ENCODE data around the gene MCF2L. TPM values are rescaled to one million over a fixed set of nuclear protein-coding genes. Genes with fewer than 3 reads are reported as not detected.

The MCF2L gene
- total RNA-seq, 8 experiments from 2014 or later: 1.2 to 33.9 (median 24.7) TPM

- no peak for ATAC-seq (replicated peaks in 6 of 8)
- no peak overlapping the region for H3K27ac ChIP-seq
- in situ Hi-C loops (cut with MboI; ENCODE audit: low pct_unique_long_range_greater_than_20kb in 2 of 9, low sequenced_read_pairs in 9 of 9, unreplicated experiment in 9 of 9): no loop called here
- peaks cover 5 to 6% of the 10 kb centered on the region in 2 donors for H3K4me1 ChIP-seq (replicated peaks in 1 of 2)
- 49 to 100% (median 91%) methylated on average over 2 to 11 of the region's 33 CpGs; no CpG with 5 or more reads in 4 of the 10 experiments for WGBS, 10 experiments
- H3K4me3 ChIP-seq: no peak overlapping the region
Measured at GRCh38 chr13:113091891-113092775, 123.1 kb downstream of the MCF2L start.

DNA sequence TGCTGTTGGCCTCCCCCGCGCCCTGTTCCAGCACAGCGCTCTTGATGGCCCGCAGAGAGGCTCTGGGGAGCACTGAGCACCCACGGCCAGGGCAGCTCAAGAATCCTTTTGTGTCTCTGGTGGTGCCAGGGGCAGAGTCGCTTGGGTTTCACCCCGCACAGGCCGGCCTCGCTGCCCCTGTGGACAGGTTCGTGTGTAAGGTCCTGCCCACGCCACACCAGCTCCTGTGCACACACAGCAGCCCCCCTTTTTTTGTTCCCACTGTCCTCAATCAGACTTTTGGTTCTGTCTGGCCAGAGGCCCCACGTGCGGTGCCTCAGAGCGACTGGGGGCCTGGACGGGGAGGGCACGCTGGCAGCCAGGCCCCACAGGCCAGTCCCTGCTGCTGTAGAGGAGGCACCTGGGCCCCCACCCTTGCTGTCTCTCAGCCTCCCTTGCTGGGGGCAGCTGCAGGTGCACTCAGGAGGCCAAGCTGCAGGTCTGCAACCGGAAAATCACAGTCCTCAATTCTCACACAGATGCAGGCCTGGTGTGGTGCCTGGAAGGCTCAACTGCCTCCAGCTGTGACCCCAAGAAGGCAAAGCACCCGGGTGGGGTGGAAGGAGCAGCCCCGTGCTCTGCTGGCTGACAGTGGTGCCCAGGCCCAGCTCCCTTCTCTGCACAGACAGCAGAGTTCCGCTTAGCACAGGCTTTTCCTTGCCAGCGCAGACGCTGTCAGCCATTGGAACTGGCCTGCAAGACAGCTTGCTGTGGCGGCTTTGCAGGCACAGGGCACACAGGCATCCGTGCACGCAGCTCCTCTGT lies 124.0 kb downstream of the MCF2L start:
- in situ Hi-C loops (cut with MboI; ENCODE audit: low pct_unique_long_range_greater_than_20kb in 2 of 9, low sequenced_read_pairs in 9 of 9, unreplicated experiment in 9 of 9): no loop called here
- ATAC-seq (replicated peaks in 6 of 8): no peak
- H3K4me3 ChIP-seq: no peak overlapping the region
- H3K27ac ChIP-seq: no peak overlapping the region
- WGBS, 10 experiments: 60 to 79% (median 70%) methylated on average over 1 to 3 of the region's 25 CpGs; no CpG with 5 or more reads in 6 of the 10 experiments
- H3K4me1 ChIP-seq (replicated peaks in 1 of 2): peaks cover 5 to 12% of the 10 kb centered on the region in 2 donors

DNA sequence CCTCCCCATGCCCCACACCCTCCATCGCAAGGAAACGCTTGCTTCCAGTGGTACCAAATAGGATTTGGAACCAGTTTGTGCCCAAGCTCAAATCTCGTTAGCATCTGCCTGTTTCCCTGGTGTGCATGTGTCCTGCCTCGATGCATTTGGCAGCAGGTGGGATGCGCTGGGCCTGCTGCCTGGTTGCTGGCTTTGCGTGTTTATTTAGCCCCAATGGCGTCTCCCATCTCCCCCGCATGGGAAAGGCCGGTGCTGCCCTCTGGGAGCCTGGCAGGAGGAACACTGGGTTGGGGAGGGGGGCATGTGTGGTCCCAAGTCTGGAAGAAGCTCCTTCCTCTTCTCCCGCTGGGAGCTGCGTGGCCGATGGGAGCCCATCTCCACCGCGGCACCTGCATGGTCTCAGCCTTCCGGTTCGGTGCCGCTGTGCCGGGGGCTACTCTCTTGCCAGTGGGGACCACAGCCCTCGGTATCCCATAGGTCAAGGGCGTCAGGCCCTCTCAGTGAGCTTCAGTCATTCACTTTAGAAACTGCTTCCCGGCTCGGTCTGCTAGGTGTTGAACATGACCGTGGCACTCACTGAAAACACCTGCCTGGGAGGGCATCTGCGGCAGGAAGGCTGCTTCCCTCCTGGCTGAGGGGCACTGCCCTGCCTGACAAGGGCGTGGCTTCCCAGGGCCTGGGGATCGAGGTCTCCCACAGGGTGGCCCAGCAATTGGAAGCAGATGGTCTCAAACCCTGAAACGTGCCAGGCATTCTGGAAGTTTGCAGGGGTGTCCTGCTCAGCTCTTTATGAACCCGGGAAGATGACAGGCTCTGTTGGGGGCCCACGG lies 124.8 kb downstream of the MCF2L start:
- no peak overlapping the region for H3K27ac ChIP-seq
- ATAC-seq (replicated peaks in 6 of 8): no peak
- WGBS, 10 experiments: 67 to 89% (median 73%) methylated on average over 2 to 21 of the region's 29 CpGs; no CpG with 5 or more reads in 6 of the 10 experiments

GRCh38 chr13:113094410-113094800 lies 125.4 kb downstream of the MCF2L start:
- no CpG with 5 or more reads among the region's 14 CpGs for WGBS, 10 experiments
- ATAC-seq (replicated peaks in 6 of 8): no peak
- in situ Hi-C loops (cut with MboI; ENCODE audit: low pct_unique_long_range_greater_than_20kb in 2 of 9, low sequenced_read_pairs in 9 of 9, unreplicated experiment in 9 of 9): no loop called here
- Histone ChIP-seq H3K27ac (no peak overlapping the region), H3K4me1 (replicated peaks in 1 of 2) (peaks cover 5 to 12% of the 10 kb centered on the region in 2 donors), H3K4me3 (no peak overlapping the region)

More for the DNA sequence above, 124.8 kb downstream of the MCF2L start:
- H3K4me3 ChIP-seq: no peak overlapping the region
- in situ Hi-C loops (cut with MboI; ENCODE audit: low pct_unique_long_range_greater_than_20kb in 2 of 9, low sequenced_read_pairs in 9 of 9, unreplicated experiment in 9 of 9): no loop called here
- H3K4me1 ChIP-seq (replicated peaks in 1 of 2): peaks cover 5 to 12% of the 10 kb centered on the region in 2 donors

- peak in 1 of 8 experiments; percentile 5 for ATAC-seq (replicated peaks in 6 of 8)
- WGBS, 10 experiments: 20 to 94% (median 55%) methylated on average over 1 to 8 of the region's 25 CpGs; no CpG with 5 or more reads in 6 of the 10 experiments
- Histone ChIP-seq H3K27ac (no peak overlapping the region), H3K4me3 (no peak overlapping the region), H3K4me1 (replicated peaks in 1 of 2) (peaks cover 5 to 12% of the 10 kb centered on the region in 2 donors)
- in situ Hi-C loops (cut with MboI; ENCODE audit: low pct_unique_long_range_greater_than_20kb in 2 of 9, low sequenced_read_pairs in 9 of 9, unreplicated experiment in 9 of 9): no loop called here
Measured at GRCh38 chr13:113095146-113096051, 126.4 kb downstream of the MCF2L start.

DNA sequence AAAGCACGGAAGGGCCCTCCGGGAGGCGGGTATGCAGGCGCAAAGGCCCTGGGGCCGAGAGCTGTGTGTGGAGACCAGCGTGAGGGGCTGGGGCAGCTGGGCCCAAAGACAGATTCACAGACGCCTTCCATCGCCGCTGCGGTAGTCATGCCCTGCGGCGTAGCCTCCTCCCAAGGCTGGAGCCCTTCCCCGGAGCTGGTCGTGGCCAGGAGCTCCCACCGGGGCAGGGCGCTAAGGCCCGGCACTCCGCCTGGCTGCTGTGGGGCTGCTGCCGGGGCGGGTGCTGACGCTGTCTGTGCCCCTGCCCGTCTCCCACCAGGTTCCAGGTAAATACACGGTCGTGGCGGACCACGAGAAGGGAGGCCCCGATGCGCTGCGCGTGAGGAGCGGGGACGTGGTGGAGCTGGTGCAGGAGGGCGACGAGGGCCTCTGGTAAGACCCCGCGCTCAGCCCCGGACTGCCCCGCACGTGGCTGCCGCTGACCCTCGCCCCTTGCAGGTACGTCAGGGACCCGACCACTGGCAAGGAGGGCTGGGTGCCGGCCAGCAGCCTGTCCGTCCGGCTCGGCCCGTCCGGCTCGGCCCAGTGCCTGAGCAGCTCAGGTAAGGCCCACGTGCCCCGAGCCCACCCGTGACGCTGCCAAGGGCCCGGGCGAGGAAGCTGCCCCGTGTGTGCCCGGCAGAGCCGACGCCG lies 127.2 kb downstream of the MCF2L start:
- 40 to 94% methylated on average over 1 to 5 of the region's 61 CpGs; no CpG with 5 or more reads in 8 of the 10 experiments for WGBS, 10 experiments
- in situ Hi-C loops (cut with MboI; ENCODE audit: low pct_unique_long_range_greater_than_20kb in 2 of 9, low sequenced_read_pairs in 9 of 9, unreplicated experiment in 9 of 9): no loop called here
- Histone ChIP-seq H3K4me1 (replicated peaks in 1 of 2) (peaks cover 5 to 12% of the 10 kb centered on the region in 2 donors), H3K4me3 (no peak overlapping the region), H3K27ac (no peak overlapping the region)
- ATAC-seq (replicated peaks in 6 of 8): peak in 3 of 8 experiments; percentile 1 to 10 (median 7)

GRCh38 chr13:113096745-113097305 lies 127.8 kb downstream of the MCF2L start:
- ATAC-seq (replicated peaks in 6 of 8): peak in 3 of 8 experiments; percentile 10 to 19 (median 11)
- in situ Hi-C loops (cut with MboI; ENCODE audit: low pct_unique_long_range_greater_than_20kb in 2 of 9, low sequenced_read_pairs in 9 of 9, unreplicated experiment in 9 of 9): no loop called here
- WGBS, 10 experiments: 3 to 98% (median 52%) methylated on average over 1 to 10 of the region's 52 CpGs; no CpG with 5 or more reads in 4 of the 10 experiments

GRCh38 chr13:113097651-113098050 lies 128.6 kb downstream of the MCF2L start:
- 0 to 100% (median 65%) methylated on average over 1 to 4 of the region's 7 CpGs; no CpG with 5 or more reads in 6 of the 10 experiments for WGBS, 10 experiments
- in situ Hi-C loops (cut with MboI; ENCODE audit: low pct_unique_long_range_greater_than_20kb in 2 of 9, low sequenced_read_pairs in 9 of 9, unreplicated experiment in 9 of 9): no loop called here
- no peak overlapping the region for H3K4me3 ChIP-seq
- peak overlapping the region in 1 of 2 donors; percentile 69 for H3K27ac ChIP-seq
- peak in 2 of 8 experiments; percentile 4 to 8 for ATAC-seq (replicated peaks in 6 of 8)
- H3K4me1 ChIP-seq (replicated peaks in 1 of 2): peaks cover 5 to 12% of the 10 kb centered on the region in 2 donors

More at GRCh38 chr13:113096745-113097305, 127.8 kb downstream of the MCF2L start:
- Histone ChIP-seq H3K4me3 (no peak overlapping the region), H3K27ac (no peak overlapping the region), H3K4me1 (replicated peaks in 1 of 2) (peaks cover 5 to 12% of the 10 kb centered on the region in 2 donors)

DNA sequence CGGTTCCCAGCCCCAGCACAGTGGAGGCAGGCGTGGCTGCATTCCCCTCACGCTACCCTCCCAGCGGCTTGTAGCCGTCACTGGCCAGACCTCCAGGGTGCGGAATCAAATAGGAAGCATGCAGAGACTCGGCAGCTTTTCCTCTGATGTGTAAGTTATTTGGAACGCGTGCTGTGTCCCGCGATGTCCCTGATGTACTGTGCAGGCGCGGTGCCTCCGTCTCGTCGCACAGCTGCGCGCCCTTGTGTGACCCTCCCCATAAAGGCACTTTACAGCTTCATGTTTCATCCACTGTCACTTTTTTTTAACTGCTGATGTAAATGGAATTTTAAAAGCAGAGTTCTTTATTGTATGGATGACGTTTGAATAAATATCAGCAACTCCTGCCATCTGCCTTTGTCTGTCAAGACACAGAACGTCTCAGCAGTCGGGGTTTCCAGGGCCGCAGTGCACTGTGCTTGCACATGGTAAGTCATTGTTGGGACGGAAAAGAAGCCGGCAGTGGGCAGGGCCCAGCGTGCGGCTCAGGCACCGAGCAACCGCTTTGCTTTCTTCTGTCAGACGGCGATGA lies 129.2 kb downstream of the MCF2L start:
- Histone ChIP-seq H3K27ac (peak overlapping the region in 1 of 2 donors; percentile 69), H3K4me1 (replicated peaks in 1 of 2) (peaks cover 5 to 12% of the 10 kb centered on the region in 2 donors), H3K4me3 (no peak overlapping the region)
- WGBS, 10 experiments: 0 to 64% (median 8%) methylated on average over 1 to 16 of the region's 30 CpGs; no CpG with 5 or more reads in 1 of the 10 experiments
- in situ Hi-C loops (cut with MboI; ENCODE audit: low pct_unique_long_range_greater_than_20kb in 2 of 9, low sequenced_read_pairs in 9 of 9, unreplicated experiment in 9 of 9): no loop called here
- ATAC-seq (replicated peaks in 6 of 8): peak; percentile 47 to 96 (median 80)

GRCh38 chr13:113099142-113099541 lies 130.1 kb downstream of the MCF2L start:
- 8 to 100% (median 33%) methylated on average over 1 to 11 of the region's 11 CpGs; no CpG with 5 or more reads in 2 of the 10 experiments for WGBS, 10 experiments

More at GRCh38 chr13:113099142-113099541, 130.1 kb downstream of the MCF2L start:
- in situ Hi-C loops (cut with MboI; ENCODE audit: low pct_unique_long_range_greater_than_20kb in 2 of 9, low sequenced_read_pairs in 9 of 9, unreplicated experiment in 9 of 9): no loop called here
- H3K4me3 ChIP-seq: no peak overlapping the region
- H3K4me1 ChIP-seq (replicated peaks in 1 of 2): peaks cover 5 to 12% of the 10 kb centered on the region in 2 donors
- H3K27ac ChIP-seq: no peak overlapping the region
- ATAC-seq (replicated peaks in 6 of 8): no peak

Data from motor neuron (in vitro differentiated cells).